Coronary artery (tissue), 2 donors: ENCODE results near the gene COX7B2.
A peak's percentile ranks its signal among the peaks of the same experiment; 100 is the strongest.

Source experiments
- DNase-seq: peaks from one replicate; pipeline ENCODE4 v3.0.0-alpha.2; 2017; ENCODE audit warnings: low spot score
- H3K27ac ChIP-seq, 2 donors: fragments of 200-600 bp; sonication (generic); one replicate each; pipeline ENCODE4 v1.5.1; 2016 to 2019
- H3K4me3 ChIP-seq: fragments of 200-600 bp; sonication (generic); 2 replicates; pipeline ENCODE4 v1.5.1; 2016; ENCODE audit warnings: mild to moderate bottlenecking, moderate library complexity
- TF ChIP-seq, protein P1 (sequence below): fragments of 200-600 bp; sonication (generic); IDR thresholded peaks from one replicate; pipeline ENCODE4 v1.5.1; 2019; ENCODE audit warnings: antibody characterized with exemption

COX7B2 gene

DNA sequence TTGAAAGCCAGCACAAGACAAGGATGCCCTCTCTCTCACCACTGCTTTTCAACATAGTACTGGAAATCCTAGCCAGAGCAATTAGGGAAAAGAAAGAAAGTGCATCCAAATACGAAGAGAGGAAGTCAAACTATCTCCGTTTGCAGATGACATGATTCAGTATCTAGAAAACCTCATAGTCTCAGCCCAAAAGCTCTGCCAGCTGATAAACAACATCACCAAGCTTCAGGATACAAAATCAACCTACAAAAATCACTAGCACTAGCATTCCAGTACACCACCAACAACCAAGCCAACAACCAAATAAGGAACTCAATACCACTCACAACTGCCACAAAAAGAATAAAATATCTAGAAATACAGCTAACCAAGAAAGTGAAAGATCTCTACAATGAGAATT is 38.6 kb downstream of the COX7B2 start:
- TF ChIP-seq, protein P1, sequence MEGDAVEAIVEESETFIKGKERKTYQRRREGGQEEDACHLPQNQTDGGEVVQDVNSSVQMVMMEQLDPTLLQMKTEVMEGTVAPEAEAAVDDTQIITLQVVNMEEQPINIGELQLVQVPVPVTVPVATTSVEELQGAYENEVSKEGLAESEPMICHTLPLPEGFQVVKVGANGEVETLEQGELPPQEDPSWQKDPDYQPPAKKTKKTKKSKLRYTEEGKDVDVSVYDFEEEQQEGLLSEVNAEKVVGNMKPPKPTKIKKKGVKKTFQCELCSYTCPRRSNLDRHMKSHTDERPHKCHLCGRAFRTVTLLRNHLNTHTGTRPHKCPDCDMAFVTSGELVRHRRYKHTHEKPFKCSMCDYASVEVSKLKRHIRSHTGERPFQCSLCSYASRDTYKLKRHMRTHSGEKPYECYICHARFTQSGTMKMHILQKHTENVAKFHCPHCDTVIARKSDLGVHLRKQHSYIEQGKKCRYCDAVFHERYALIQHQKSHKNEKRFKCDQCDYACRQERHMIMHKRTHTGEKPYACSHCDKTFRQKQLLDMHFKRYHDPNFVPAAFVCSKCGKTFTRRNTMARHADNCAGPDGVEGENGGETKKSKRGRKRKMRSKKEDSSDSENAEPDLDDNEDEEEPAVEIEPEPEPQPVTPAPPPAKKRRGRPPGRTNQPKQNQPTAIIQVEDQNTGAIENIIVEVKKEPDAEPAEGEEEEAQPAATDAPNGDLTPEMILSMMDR, result no peak
- H3K4me3 ChIP-seq, result no peak overlapping the region
- no peak overlapping the region for H3K27ac ChIP-seq
- DNase-seq, result no peak

DNA sequence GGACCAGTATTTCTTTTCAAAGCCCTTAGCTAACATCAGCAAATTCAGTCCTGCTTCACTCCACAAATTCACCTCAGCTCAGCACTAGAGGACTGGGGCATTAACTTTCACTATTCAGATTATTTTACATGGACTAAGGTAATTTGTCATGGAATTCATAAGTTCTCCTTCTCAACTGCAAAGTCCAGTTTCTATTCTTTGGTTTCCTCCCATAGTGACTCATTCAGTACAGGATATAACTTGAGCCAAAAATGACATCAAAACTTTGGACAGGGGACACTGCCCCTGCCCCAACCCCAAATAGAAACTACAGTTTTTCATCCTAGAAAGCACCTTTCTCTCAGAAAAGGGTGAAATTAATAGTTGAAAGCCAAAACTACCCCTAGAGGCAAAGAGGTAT is 52.7 kb downstream of the COX7B2 start:
- peak overlapping the region in 1 of 2 donors; percentile 38 for H3K27ac ChIP-seq
- TF ChIP-seq, protein P1, result no peak
- no peak overlapping the region for H3K4me3 ChIP-seq
- DNase-seq, result no peak

DNA sequence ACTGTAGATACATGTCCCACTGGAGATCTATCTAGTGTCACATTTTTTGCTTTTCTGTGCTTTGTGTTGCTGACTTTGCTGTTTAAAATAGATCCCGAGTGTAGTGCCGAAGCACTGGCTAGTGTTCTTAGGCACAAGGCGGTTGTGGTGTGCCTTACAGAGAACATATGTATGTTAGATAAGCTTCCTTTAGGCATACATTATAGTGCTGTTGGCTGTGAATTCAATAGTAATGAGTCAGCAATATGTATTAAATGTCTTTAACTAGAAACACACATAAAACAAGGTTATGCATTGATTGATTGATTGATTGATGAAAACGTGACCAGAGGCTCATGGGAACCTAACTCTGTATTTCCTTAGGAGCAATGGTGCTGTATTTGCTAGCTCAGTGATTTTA is 56.2 kb downstream of the COX7B2 start:
- H3K27ac ChIP-seq, result no peak overlapping the region
- TF ChIP-seq, protein P1, result no peak
- H3K4me3 ChIP-seq, result no peak overlapping the region
- DNase-seq, result no peak

DNA sequence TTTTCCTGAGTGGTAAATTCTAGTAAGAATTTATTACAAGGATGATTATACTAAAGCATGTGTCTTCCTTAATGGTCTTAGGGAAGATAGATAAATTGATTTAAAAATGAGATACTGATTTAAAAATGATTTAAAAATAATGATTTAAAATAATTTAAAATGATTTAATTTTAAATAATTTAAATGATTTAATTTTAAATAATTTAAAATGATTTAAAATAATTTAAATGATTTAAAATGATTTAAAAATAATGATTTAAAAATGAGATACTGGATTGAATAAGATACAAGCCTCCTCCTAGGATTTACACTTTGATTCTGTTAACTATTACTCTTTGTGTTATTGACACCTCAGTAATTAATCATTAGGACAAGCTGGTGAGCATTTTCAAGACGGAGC is 59.0 kb downstream of the COX7B2 start:
- DNase-seq, result no peak
- TF ChIP-seq, protein P1, result no peak
- Histone ChIP-seq H3K27ac (no peak overlapping the region), H3K4me3 (no peak overlapping the region)

DNA sequence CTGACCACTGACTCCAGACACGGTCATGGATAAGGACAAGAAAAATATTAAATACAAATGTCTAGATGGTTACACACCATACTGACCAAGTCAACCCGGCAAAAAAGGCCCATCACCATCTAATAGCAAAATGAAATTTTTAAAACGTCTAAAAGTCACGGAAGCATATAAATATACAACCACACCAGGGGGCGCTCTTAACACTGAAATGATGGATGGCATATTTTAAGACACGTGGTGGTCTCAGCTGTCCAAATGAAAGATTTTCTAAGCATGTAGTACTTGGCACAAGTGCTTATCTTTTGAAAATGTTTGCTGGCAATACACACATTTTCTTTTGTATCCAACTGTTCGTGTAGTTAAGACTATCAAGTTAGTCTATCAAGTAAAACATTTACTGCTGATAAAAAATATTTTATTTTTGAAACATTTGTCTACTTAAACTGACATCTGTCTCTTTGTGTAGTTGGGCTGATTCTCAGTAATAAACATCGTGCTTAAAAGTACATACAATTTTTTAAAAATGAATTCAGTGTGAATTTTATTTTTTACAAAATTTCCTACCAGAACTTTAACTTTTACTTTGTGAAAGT is 64.6 kb downstream of the COX7B2 start:
- TF ChIP-seq, protein P1, result no peak
- no peak overlapping the region for H3K4me3 ChIP-seq
- H3K27ac ChIP-seq, result no peak overlapping the region
- DNase-seq, result no peak

DNA sequence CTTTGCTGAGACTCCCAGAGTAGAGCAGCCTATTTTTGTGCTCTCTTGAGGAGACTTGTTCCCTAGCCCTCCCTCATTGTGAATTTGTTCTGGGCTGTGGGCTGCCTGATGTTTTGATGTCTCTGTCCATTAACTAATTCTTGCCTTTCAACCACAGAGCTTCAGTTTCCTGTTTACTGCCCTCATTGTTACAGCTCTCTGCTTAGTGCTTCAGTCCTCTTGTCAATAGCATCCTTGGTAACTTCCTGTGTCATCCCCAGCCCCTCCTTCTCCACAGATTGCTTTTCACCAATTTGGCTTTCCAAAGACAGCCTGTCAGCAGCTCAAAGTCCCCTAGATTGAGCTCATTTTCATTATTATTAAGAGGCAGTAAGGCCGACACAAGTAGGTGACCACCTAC is 69.9 kb downstream of the COX7B2 start:
- no peak for DNase-seq

DNA sequence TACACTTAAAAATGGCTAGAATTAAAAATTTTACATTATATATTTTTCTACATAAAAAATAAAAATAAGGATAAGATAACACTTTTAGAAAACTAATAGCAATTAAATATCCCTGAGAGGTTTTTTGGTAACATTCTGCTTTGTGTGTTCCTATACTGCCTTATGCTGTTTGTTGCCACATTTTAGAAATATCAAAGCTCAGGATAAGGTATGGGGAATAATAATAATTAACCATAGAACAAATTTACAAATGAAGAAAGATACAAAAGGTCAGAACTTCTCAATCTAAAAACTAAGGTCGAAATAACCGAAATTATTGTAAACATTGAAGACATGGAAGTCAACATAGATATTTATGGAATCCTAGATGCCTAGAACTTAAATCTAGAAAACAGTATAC is 71.4 kb downstream of the COX7B2 start:
- TF ChIP-seq, protein P1, result no peak
- no peak for DNase-seq
- H3K27ac ChIP-seq, result no peak overlapping the region
- H3K4me3 ChIP-seq, result no peak overlapping the region

More for the DNA sequence above, 69.9 kb downstream of the COX7B2 start:
- Histone ChIP-seq H3K4me3 (no peak overlapping the region), H3K27ac (no peak overlapping the region)
- TF ChIP-seq, protein P1, result no peak
